H1 (cell line): ENCODE measurements around the gene EYA2. TPM values are rescaled to one million over a fixed set of nuclear protein-coding genes. Genes with fewer than 3 reads are reported as not detected.

Experiments
- SP4 ChIP-seq: IDR thresholded peaks from 2 replicates; pipeline ENCODE4 v1.6.1; 2012; ENCODE audit warnings: low read length, inconsistent platforms
- polyA plus RNA-seq, 7 experiments: library from polyadenylated mRNA; depleted of rRNA in 3 of 7; stranded (reverse) in 5 of 7; unstranded in 2 of 7; fragments of >200 nt in 5 of 7; fragments of 200-250 nt in 2 of 7; gene quantifications; 1 replicate in 5 of 7; 2 replicates in 1 of 7; 4 replicates in 1 of 7; pipeline versions ENCODE4 v1.2.1 to v1.2.3, GENCODE V29; 2011 to 2013; ENCODE audit warnings: missing spikeins in 2 of 7, mixed read lengths in 2 of 7
- total RNA-seq: library from RNA; stranded (reverse); fragmentation: NEBNext Ultra II Directional; extraction: Animal tissue kit (Norgen Biotek cat#: 25700); gene quantifications from 2 replicates; pipeline ENCODE4 v1.2.1, GENCODE V29; 2021

The EYA2 gene
- total and polyA plus RNA-seq, 2 of the 8 experiments (the other 6 are each of a cell fraction or from before 2014, with no cell fraction given), result 1.6 to 1.7 TPM

DNA sequence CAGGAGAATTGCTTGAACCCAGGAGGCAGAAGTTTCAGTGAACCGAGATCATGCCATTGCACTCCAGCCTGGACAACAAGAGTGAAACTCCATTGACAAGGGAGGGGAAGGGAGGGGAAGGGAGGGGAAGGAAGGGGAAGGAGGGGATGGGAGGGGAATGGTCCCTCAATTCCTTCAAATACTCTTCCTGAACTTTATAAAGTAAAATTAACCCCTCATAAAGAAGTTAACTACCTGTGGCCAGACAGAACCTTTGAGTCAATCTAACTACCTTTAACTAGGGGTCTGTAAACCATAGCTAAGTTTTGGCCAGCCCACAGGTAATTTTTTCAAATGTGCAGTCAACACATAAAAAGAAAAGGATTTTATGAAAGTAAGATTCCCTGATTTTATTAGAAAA is 330.8 kb downstream of the EYA2 start (continued):
- no peak for TF ChIP-seq SP4
